Fibroblast of peridontal ligament (primary cell): Measurements from ENCODE around the gene MAK.
"Not testable (repeated sequence)": the region's sequence is repeated elsewhere in the genome, so short reads cannot be mapped to it uniquely, and the experiment has no call there.

Experiments used
- DNase-seq: peaks from one replicate; pipeline ENCODE4 v3.0.0-alpha.2; 2010; ENCODE audit errors: extremely low read depth

MAK gene

DNA sequence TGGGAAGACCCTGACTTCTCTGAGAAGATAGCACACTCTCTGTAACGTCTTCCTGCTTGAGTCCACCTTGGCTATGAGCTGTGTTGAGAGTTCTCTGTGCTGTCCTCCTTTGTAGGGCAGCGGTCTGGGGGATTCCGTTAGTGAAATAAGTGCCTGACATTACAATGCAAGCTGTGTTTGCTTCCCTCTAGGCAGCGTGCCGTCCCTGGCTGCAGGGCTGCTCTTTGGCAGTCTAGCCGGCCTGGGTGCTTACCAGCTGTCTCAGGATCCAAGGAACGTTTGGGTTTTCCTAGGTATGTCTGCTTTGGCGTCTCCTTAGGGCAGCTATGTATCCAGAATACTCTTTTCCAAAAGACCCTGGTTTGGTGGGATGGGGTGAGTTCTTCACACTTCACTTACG is 112.6 kb downstream of the MAK start:
- no peak for DNase-seq

DNA sequence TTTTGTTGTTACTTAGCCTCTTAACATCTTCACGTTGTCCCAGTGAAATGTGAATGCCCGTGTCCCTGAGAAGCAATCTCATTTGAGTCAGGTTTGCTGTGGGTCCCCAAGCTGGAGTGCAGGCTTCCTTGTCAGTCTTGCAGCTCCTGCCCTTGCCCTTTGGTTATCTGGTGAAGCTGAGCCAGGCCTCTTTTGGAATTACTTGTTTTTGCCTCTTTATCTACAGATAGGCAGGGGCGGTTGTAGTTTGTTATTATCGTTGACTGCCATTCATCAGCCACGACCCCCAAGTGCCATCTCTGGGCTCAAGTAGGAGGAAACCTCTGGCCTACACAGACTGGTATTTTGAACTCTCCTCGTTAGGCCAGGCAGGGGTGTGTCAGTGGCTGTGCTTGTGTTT is 113.3 kb downstream of the MAK start:
- no peak for DNase-seq

DNA sequence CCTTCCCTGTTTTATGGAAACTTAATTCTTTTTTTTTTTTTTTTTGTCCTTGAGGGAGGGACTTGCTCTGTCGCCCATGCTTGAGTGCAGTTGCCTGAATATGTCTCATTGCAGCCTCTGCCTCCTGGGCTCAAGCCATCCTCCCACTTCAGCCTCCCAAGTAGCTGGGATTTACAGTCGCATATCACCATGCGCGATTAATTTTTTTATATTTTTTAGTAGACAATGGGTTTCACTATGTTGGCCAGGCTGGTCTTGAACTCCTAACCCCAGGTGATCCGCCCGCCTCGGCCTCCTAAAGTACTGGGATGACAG is 114.8 kb downstream of the MAK start:
- DNase-seq, result no peak

DNA sequence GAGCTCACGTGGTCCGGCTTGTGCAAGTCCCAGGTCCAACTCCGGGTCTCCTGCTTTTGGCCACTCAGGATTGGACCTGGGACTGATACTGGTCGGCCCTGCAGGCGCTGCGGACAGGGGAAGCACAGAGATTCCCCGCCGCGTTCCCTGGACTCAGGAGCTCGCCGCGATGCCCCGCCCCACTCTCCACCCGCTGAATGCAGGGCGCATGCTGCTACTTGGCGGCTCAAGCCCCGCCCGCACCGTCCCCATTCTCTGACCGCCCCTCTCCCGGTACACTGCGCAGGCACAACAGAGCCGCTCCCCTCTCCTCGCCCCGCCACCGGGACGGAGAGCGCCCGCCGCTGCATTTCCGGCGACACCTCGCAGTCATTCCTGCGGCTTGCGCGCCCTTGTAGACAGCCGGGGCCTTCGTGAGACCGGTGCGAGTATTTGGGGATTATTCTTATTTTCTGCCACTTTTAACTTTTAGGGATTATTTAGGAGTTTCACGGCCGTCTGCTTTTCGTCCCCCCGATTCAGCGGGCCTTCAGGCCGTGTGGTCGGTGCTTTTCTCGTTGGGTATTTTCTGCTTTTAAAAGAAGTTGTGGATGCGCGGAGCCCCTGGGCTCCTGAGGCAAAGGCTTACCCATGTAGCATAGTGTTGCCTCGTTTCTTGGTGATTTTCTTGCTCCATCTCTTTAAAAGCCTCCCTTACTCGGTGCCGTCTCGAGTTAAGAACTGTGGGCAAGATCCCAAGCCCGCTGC is 115.3 kb downstream of the MAK start, which contains the start of gene TMEM14C:
Gene TMEM14C (plus strand): TSS at position 251 of the 747 bp plus-strand sequence. CDS start 1,544 bp downstream, outside the sequence.
- DNase-seq, result peak; percentile 95

DNA sequence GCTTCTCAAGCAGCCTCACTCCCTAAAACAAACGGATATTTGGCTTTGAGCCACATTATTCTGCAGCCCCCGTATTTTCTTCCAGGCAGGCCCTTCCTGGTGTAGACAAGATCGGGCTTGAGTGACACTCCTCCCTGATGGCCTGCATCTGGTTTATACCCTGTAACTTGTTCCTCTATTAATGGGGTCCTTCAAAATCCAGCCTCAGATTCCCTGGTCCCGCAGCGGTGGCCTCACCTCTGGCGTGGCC is 115.8 kb downstream of the MAK start:
- no peak for DNase-seq

DNA sequence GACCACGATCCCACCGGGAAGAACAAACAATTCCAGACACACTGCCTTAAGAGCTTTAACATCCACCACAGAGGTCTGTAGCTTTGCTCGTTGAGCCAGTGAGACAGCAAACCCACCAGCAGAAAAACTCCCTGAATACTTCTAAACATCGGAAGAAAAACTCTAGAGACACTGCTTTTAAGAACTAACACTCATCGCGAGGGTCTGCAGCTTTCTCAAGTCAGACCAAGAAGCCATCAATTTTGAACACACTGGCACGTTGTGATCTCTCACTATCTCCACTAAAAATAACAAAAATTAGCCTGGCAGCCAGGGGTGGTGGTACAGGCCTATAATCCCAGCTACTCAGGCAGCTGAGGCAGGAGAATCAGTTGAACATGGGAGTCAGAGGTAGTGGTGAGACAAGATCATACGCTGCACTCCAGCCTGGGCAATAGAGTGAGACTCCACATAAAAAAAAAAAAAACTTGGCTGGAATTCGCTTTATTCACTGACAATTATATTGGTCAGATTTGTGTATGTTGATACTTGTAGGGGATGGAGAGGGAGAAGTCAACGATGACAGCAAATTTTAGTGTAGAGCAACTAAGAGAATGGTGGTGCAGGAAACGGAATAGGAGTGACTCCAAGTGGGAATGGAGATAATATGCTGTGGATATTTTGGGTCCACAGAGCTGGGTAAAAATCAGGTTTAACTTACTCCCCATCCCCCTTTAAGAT is 116.3 kb downstream of the MAK start:
- DNase-seq, result no peak

DNA sequence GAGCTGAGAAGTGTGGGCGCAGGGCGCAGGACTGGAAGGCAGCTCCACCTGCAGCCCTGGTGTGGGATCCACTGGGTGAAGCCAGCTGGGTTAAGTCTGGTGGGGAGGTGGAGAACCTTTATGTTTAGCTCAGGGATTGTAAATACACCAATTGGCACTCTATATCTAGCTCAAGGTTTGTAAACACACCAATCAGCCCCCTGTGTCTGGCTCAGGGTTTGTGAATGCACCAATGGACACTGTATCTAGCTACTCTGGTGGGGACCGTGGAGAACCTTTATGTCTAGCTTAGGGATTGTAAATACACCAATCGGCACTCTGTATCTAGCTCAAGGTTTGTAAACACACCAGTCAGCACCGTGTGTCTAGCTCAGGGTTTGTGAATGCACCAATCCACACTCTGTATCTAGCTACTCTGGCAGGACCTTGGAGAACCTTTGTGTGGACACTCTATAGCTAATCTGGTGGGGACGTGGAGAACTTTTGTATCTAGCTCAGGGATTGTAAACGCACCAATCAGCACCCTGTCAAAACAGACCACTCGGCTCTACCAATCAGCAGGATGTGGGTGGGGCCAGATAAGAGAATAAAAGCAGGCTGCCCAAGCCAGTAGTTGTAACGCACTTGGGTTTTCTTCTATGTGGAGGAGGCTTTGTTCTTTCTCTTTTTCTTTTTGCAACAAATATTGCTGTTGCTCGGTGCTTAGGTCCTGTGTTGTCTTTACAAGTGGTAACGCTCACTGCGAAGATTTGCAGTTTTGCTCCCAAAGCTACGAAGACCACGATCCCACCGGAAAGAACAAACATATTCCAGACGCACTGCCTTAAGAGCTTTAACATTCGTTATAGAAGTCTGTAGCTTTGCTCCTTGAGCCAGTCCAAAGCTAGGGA is 117.1 kb downstream of the MAK start:
- DNase-seq, result not testable (repeated sequence)

DNA sequence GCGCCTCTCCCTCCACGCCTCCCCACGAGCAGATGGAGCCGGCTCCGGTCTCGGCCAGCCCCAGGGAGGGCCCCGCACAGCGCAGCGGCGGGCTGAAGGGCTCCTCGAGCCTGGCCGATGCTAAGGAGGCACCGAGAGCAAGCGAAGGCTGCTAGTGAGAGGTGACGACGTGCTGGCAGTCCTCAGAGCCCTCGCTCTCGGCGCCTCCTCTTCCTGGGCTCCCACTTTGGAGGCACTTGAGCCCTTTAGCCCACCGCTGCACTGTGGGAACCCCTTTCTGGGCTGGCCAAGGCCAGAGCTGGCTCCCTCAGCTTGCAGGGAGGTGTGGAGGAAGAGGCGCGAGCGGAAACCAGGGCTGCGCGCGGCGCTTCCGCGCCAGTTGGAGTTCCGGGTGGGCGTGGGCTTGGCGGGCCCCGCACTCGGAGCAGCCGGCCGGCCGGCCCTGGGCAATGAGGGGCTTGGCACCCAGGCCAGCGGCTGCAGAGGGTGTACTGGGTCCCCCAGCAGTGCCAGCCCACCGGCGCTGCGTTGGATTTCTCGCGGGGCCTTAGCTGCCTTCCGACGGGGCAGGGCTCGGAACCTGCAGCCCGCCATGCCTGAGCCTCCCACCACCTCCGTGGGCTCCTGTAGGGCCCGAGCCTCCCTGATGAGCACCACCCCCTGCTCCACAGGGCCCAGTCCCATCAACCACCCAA is 117.9 kb downstream of the MAK start:
- peak; percentile 5 for DNase-seq

DNA sequence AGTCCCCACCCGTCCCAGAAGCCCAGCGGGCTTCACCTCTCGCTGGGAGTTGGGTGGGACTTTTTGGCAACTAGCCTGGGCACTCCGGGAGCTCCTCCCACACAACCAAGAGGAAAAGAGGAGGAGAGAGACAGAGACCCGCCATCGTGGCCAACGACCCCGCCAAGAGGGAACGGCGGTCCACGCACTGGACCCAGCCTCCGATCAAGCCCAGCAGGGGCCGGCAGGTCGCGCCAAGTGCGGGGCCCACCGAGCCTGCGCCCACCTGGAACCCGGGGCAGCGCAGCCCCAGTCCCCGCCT is 118.4 kb downstream of the MAK start:
- DNase-seq, result no peak

DNA sequence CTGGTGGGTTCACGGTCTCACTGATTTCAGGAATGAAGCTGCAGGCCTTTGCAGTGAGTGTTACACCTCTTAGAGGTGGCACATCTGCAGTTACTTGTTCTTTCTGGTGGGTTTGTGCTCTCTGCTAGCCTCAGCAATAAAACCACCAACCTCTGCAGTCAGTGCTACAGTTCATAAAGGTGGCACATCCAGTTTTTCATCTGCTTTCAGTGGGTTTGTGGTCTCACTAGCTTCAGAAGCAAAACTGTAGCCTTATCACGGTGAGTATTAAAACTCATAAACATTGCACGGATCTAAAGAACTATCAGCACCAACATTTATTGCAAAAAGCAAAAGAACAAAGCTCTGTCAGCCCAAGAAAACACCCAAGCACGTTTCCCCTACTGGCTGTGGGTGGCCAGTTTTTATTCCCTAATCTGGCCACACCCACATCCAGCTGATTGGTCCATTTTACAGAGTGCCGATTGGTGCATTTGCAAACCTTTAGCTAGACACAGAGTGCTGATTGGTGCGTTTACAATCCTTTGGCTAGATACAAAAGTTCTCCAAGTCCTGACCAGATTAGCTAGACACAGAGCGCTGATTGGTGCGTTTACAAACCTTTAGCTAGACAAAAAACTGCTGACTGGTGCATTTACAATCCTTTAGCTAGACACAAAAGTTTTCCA is 118.9 kb downstream of the MAK start:
- DNase-seq, result peak; percentile 20

DNA sequence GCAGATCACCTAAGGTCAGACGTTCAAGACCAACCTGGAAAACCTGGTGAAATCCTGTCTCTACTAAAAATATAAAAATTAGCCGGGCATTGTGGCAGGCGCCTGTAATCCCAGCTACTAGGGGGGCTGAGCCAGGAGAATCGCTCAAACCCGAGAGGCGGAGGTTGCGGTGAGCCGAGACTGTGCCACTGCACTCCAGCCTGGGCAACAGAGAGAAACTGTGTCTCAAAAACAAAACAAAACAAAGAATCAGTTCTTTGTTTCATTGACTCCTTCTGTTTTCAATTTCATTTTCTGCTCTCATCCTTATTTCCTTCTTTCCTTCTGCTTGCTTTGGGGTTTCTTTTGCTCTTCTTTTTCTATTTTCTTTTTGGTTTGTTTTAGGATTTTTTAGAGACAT is 124.4 kb downstream of the MAK start:
- DNase-seq, result no peak
